ENCODE data around the gene SSH2. TPM values are rescaled to one million over a fixed set of nuclear protein-coding genes. Genes with fewer than 3 reads are reported as not detected.

SSH2 gene
- total and polyA plus RNA-seq, 2 of the 13 experiments (the other 11 are each of a cell fraction or from before 2014, with no cell fraction given): 6.0 to 6.4 TPM

DNA sequence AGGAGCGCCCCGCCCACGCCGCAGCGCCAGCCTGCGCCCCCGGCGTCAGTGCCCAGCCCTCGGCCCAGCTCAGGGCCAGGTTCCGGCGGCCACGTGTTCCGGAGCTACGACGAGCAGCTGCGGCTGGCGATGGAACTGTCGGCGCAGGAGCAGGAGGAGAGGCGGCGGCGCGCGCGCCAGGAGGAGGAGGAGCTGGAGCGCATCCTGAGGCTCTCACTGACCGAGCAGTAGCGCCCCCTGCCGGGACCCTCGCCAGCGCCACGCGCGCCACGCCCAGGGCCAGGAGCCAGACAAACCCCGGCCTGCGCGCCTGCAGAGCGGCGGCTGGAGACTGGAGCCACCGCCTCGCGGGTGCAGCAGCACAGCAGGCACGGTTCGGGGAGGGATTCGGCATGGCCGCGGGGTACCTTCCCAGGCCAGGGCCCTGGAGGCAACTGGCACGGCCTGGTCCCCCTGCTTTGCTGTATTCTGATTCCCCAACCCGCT, 316.6 kb downstream of the SSH2 start (continued):
- TF ChIP-seq, protein P1, sequence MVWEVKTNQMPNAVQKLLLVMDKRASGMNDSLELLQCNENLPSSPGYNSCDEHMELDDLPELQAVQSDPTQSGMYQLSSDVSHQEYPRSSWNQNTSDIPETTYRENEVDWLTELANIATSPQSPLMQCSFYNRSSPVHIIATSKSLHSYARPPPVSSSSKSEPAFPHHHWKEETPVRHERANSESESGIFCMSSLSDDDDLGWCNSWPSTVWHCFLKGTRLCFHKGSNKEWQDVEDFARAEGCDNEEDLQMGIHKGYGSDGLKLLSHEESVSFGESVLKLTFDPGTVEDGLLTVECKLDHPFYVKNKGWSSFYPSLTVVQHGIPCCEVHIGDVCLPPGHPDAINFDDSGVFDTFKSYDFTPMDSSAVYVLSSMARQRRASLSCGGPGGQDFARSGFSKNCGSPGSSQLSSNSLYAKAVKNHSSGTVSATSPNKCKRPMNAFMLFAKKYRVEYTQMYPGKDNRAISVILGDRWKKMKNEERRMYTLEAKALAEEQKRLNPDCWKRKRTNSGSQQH (CRISPR knock-in tag; IDR thresholded peaks at IDR 0.05; ENCODE audit: low read depth): no peak
- TF ChIP-seq ZFP90 (CRISPR knock-in tag; IDR thresholded peaks at IDR 0.05; ENCODE audit: borderline replicate concordance) (peak; percentile 18; the same call in 1 of the 2 replicates), ZNF607 (CRISPR knock-in tag; IDR thresholded peaks at IDR 0.05; ENCODE audit: borderline replicate concordance) (peak; percentile 84; the same call in 1 of the 2 replicates), NR2F1 (CRISPR knock-in tag; IDR thresholded peaks at IDR 0.05) (no peak), ZNF768 (CRISPR knock-in tag; IDR thresholded peaks at IDR 0.05) (0 out of 2 replicates have a peak, but pooled peaks have one; percentile 22), TRIM24 (CRISPR knock-in tag; IDR thresholded peaks at IDR 0.05) (no peak), ZBTB26 (CRISPR knock-in tag; IDR thresholded peaks at IDR 0.05; ENCODE audit: borderline replicate concordance) (peak; percentile 51; the same call in 1 of the 2 replicates), JDP2 (CRISPR knock-in tag; IDR thresholded peaks at IDR 0.05; ENCODE audit: borderline replicate concordance) (no peak), ZNF772 (CRISPR knock-in tag; IDR thresholded peaks at IDR 0.05) (no peak), ATF7-NPFF (CRISPR knock-in tag; IDR thresholded peaks at IDR 0.05; ENCODE audit: low read depth) (peak; percentile 94), NFKBIZ (CRISPR knock-in tag; IDR thresholded peaks at IDR 0.05) (peak; percentile 66; the same call in 1 of the 2 replicates), HES4 (CRISPR knock-in tag; IDR thresholded peaks at IDR 0.05; ENCODE audit: borderline replicate concordance) (peak; percentile 86; the same call in 1 of the 2 replicates), KDM1A (CRISPR knock-in tag; IDR thresholded peaks at IDR 0.05) (no peak; the same call in 1 of the 2 replicates), TRAFD1 (CRISPR knock-in tag; IDR thresholded peaks at IDR 0.05; ENCODE audit: borderline replicate concordance) (no peak), AKNA (CRISPR knock-in tag; IDR thresholded peaks at IDR 0.05; ENCODE audit: borderline replicate concordance) (no peak), TBP (CRISPR knock-in tag; IDR thresholded peaks at IDR 0.05) (no peak), HOXA9 (CRISPR knock-in tag; IDR thresholded peaks at IDR 0.05; ENCODE audit: borderline replicate concordance) (no peak; the same call in 1 of the 2 replicates), ZFP36 (IDR thresholded peaks at IDR 0.05; ENCODE audit: borderline replicate concordance, low read depth, low read length, partially characterized antibody) (no peak), PAX8 (CRISPR knock-in tag; IDR thresholded peaks at IDR 0.05; ENCODE audit: borderline replicate concordance) (no peak; the same call in 1 of the 2 replicates), GATAD1 (CRISPR knock-in tag; IDR thresholded peaks at IDR 0.05) (peak; percentile 44; the same call in 1 of the 2 replicates), HNRNPH1 (optimal IDR thresholded peaks at IDR 0.05; ENCODE audit: low read depth, low read length) (no peak)

All from HepG2 (cell line).